ENCODE data around the gene MYH9.

MYH9 gene

GRCh38 chr22:36369922-36370791, 17.6 kb downstream of the MYH9 start:
- peaks cover 4% of the 10 kb centered on the region for H3K36me3 ChIP-seq

DNA sequence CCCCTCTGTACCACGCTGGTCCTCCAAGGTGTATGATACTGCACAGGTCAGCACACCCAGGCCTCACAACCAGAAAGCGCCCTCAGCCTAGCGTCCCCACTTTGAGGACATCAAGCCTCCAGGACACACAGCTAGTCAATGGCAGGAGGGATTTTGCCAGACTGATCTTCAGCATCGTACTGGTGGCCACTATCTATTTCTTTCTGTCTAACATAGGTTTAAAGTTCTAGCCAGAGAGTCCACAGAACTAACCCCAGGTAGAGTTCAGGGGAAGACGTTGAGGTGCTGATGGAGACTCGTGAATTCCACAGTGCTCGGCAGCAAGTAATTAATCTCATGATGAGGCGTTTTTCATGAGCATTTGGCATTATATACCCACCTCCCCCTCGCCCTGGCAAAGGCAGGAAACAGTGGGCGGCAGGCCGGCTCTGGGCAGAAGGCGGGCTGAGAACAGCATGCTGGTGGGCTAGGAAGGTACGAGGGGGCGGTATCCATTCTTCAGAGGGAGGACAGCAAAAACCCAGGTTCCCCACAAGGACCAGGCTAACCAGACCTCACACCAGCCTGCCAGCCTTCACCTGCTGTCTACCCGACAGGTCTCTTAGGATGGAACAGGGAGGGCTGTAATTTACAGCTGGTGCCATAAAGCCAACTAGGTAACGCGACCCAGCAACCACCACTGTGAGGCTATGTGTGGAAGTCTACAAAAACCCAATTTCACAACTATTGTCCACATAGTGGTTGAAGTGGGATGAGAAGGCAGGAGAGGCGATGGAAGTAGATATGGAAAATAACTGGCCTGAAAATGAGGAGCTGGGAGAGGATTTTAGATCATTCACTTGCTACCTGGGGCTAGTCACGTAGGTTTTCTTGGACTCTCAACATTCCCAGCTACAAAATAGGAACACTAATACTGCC, 18.5 kb downstream of the MYH9 start:
- no peak overlapping the region for H3K4me3 ChIP-seq (ENCODE audit: low read depth, low read length)
- H3K36me3 ChIP-seq, result peaks cover 4% of the 10 kb centered on the region
- no peaks in the 10 kb centered on the region for H3K9me3 ChIP-seq (ENCODE audit: severe bottlenecking)
- H3K27me3 ChIP-seq (ENCODE audit: insufficient read depth, low read depth, severe bottlenecking), result no peaks in the 10 kb centered on the region
- no peak for TF ChIP-seq CTCF (IDR thresholded peaks at IDR 0.05; ENCODE audit: low read depth, low read length)
- no peak for DNase-seq
- no peak overlapping the region; the same call in 1 of the 2 replicates for H3K27ac ChIP-seq

More at GRCh38 chr22:36369922-36370791, 17.6 kb downstream of the MYH9 start:
- Histone ChIP-seq H3K27ac (peak overlapping the region; percentile 60), H3K27me3 (ENCODE audit: insufficient read depth, low read depth, severe bottlenecking) (no peaks in the 10 kb centered on the region), H3K4me3 (ENCODE audit: low read depth, low read length) (peak overlapping the region; percentile 23), H3K9me3 (ENCODE audit: severe bottlenecking) (no peaks in the 10 kb centered on the region)
- no peak for TF ChIP-seq CTCF (IDR thresholded peaks at IDR 0.05; ENCODE audit: low read depth, low read length)
- peak; percentile 65 for DNase-seq

DNA sequence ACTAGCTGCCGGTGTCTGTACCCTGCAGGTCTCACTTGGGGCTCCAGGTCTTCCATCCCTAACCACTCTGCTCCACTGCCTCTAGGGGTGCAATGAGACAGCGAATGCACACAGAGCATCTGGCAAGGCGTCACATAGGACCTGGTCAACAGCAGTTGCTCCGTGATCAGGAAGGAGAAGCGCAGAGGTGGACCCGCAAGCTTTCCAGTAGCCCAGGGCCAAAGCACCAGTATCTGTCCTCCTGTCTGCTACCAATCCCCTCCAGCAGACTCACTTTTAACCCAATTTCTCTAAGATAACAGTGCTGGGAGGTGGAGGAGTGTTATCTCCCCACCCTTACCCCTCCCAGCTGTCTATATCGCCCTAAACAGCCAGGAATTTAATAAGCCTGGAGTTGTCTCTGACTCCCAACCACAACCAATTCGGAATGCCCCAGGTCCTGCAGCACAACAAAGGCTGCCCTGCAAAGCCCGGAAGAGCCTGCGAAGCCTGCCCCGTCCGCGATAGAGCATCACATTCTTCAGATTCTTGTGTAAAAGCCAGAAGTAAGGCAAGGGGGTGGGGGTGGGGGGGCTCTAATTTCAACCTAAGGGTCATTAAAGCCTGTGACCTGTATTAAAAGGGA, 19.3 kb downstream of the MYH9 start:
- no peaks in the 10 kb centered on the region for H3K27me3 ChIP-seq (ENCODE audit: insufficient read depth, low read depth, severe bottlenecking)
- H3K4me3 ChIP-seq (ENCODE audit: low read depth, low read length), result no peak overlapping the region
- no peak overlapping the region for H3K27ac ChIP-seq
- H3K36me3 ChIP-seq, result peaks cover 4% of the 10 kb centered on the region
- TF ChIP-seq CTCF (IDR thresholded peaks at IDR 0.05; ENCODE audit: low read depth, low read length), result no peak
- no peak for DNase-seq
- no peaks in the 10 kb centered on the region for H3K9me3 ChIP-seq (ENCODE audit: severe bottlenecking)

DNA sequence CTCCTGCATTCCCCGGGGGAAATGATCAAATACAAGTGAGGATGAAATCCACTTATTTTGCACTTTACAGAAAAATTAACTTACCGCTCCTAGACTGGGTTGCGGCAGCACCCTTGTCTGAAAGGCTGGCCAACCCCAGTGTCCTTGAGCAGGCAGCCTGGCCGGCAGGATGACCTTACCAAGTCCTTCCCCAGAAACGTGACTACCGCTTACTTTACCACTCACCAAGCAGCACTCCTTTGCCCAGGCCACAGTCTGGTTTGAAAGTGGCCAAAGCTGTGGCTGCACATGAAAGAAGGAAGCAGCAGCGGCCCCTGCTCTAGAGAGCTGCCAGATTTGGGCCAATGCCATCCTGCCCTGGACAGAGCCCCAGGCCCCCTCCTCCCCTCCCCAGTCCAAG, 20.3 kb downstream of the MYH9 start:
- Histone ChIP-seq H3K4me3 (ENCODE audit: low read depth, low read length) (no peak overlapping the region), H3K36me3 (peaks cover 4% of the 10 kb centered on the region), H3K27me3 (ENCODE audit: insufficient read depth, low read depth, severe bottlenecking) (no peaks in the 10 kb centered on the region), H3K27ac (no peak overlapping the region), H3K9me3 (ENCODE audit: severe bottlenecking) (no peaks in the 10 kb centered on the region)
- no peak for TF ChIP-seq CTCF (IDR thresholded peaks at IDR 0.05; ENCODE audit: low read depth, low read length)
- DNase-seq, result no peak

GRCh38 chr22:36367066-36367465, 20.7 kb downstream of the MYH9 start:
- Histone ChIP-seq H3K4me3 (ENCODE audit: low read depth, low read length) (no peak overlapping the region), H3K36me3 (peaks cover 4% of the 10 kb centered on the region), H3K9me3 (ENCODE audit: severe bottlenecking) (no peaks in the 10 kb centered on the region), H3K27ac (no peak overlapping the region), H3K27me3 (ENCODE audit: insufficient read depth, low read depth, severe bottlenecking) (no peaks in the 10 kb centered on the region)
- no peak for DNase-seq
- no peak for TF ChIP-seq CTCF (IDR thresholded peaks at IDR 0.05; ENCODE audit: low read depth, low read length)

Data from WERI-Rb-1 (cell line).